GM18508 (cell line): Measurements from ENCODE around the gene KRTAP5-10.
"Not testable (repeated sequence)": the region's sequence is repeated elsewhere in the genome, so short reads cannot be mapped to it uniquely, and the experiment has no call there.

ENCODE experiments used
- ATAC-seq: cut with Tn5 transposase; IDR thresholded peaks from one replicate; pipeline ENCODE4 v1.9.1; 2021; ENCODE audit warnings: moderate number of reproducible peaks; ENCODE audit not compliant: insufficient read depth, unreplicated experiment

The KRTAP5-10 gene

GRCh38 chr11:71568704-71569349 is 3.5 kb downstream of the KRTAP5-10 start:
- no peak for ATAC-seq

GRCh38 chr11:71571101-71571850 is 5.9 kb downstream of the KRTAP5-10 start:
- not testable (repeated sequence) for ATAC-seq

- no peak for ATAC-seq
Observed at GRCh38 chr11:71572811-71573210, 7.4 kb downstream of the KRTAP5-10 start.

GRCh38 chr11:71574418-71574817 is 9.1 kb downstream of the KRTAP5-10 start:
- no peak for ATAC-seq

- no peak for ATAC-seq
Observed at GRCh38 chr11:71575723-71576424, 10.5 kb downstream of the KRTAP5-10 start.

GRCh38 chr11:71576688-71577465 is 11.5 kb downstream of the KRTAP5-10 start:
- ATAC-seq = not testable (repeated sequence)

- no peak for ATAC-seq
Observed at GRCh38 chr11:71577469-71578004, 12.2 kb downstream of the KRTAP5-10 start.

GRCh38 chr11:71579513-71579912 is 14.2 kb downstream of the KRTAP5-10 start:
- ATAC-seq = not testable (repeated sequence)

- no peak for ATAC-seq
Observed at GRCh38 chr11:71580057-71581003, 15.0 kb downstream of the KRTAP5-10 start.

GRCh38 chr11:71581826-71582225 is 16.5 kb downstream of the KRTAP5-10 start:
- no peak for ATAC-seq

- ATAC-seq = no peak
Observed at GRCh38 chr11:71582309-71582895, 17.0 kb downstream of the KRTAP5-10 start, which contains the start of gene KRTAP5-11. KRTAP5-11 (minus strand) TSS chr11:71582875; CDS start chr11:71582837, 38 bp downstream.

GRCh38 chr11:71582969-71583368 is 17.6 kb downstream of the KRTAP5-10 start:
- ATAC-seq = not testable (repeated sequence)

- ATAC-seq = not testable (repeated sequence)
Observed at GRCh38 chr11:71585673-71586072, 20.3 kb downstream of the KRTAP5-10 start.

GRCh38 chr11:71588314-71588713 is 23.0 kb downstream of the KRTAP5-10 start:
- ATAC-seq = not testable (repeated sequence)

- not testable (repeated sequence) for ATAC-seq
Observed at GRCh38 chr11:71588822-71589545, 23.6 kb downstream of the KRTAP5-10 start.

GRCh38 chr11:71589546-71589920 is 24.2 kb downstream of the KRTAP5-10 start:
- not testable (repeated sequence) for ATAC-seq

GRCh38 chr11:71603221-71603620 is 37.9 kb downstream of the KRTAP5-10 start:
- not testable (repeated sequence) for ATAC-seq
